IPS-15b (cell line): ENCODE measurements around the gene DNM3.

Experiments used
- H3K27me3 ChIP-seq: one replicate; pipeline ENCODE4 v1.6.1; 2013; ENCODE audit warnings: low read length; ENCODE audit not compliant: control insufficient read depth, insufficient read depth
- H3K36me3 ChIP-seq: one replicate; pipeline ENCODE4 v1.6.1; 2013; ENCODE audit warnings: low read length; ENCODE audit not compliant: control insufficient read depth, insufficient read depth
- H3K4me1 ChIP-seq: one replicate; pipeline ENCODE4 v1.6.1; 2013; ENCODE audit warnings: mild to moderate bottlenecking, low read length; ENCODE audit not compliant: control insufficient read depth, insufficient read depth
- H3K4me3 ChIP-seq: one replicate; pipeline ENCODE4 v1.5.1; 2013; ENCODE audit warnings: low read depth, low read length
- H3K9ac ChIP-seq: one replicate; pipeline ENCODE4 v1.6.1; 2013; ENCODE audit warnings: low read depth, mild to moderate bottlenecking, low read length
- H3K9me3 ChIP-seq: one replicate; pipeline ENCODE4 v1.6.1; 2013; ENCODE audit warnings: mild to moderate bottlenecking, low read length; ENCODE audit not compliant: control insufficient read depth, insufficient read depth

The DNM3 gene

DNA sequence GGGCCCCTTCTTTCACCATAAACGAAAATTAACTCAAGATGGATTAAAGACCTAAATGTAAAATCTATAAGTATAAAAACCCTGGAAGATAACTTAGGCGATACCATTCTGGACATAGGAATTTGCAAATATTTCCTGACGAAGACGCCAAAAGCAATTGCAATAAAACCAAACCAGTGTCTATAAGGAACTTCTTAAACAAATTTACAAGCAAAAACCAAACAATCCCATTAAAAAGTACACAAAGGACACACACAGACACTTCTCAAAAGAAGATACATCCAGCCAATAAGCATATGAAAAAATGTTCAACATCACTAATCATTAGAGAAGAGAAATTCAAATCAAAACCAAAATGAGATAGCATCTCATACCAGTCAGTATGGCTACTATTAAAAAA, 500.4 kb downstream of the DNM3 start:
- no peaks in the 10 kb centered on the region for H3K9me3 ChIP-seq
- H3K36me3 ChIP-seq, result no peaks in the 10 kb centered on the region
- no peaks in the 10 kb centered on the region for H3K27me3 ChIP-seq
- peaks cover 16% of the 10 kb centered on the region for H3K4me1 ChIP-seq
- no peak overlapping the region for H3K9ac ChIP-seq
- H3K4me3 ChIP-seq, result no peak overlapping the region

- Histone ChIP-seq H3K9me3 (no peaks in the 10 kb centered on the region), H3K9ac (no peak overlapping the region), H3K27me3 (no peaks in the 10 kb centered on the region), H3K36me3 (no peaks in the 10 kb centered on the region), H3K4me3 (no peak overlapping the region), H3K4me1 (peaks cover 16% of the 10 kb centered on the region)
These were observed 501.4 kb downstream of the DNM3 start for GRCh38 chr1:172342584-172343239.

GRCh38 chr1:172343240-172344160, 502.2 kb downstream of the DNM3 start:
- H3K36me3 ChIP-seq, result no peaks in the 10 kb centered on the region
- no peaks in the 10 kb centered on the region for H3K27me3 ChIP-seq
- H3K4me3 ChIP-seq, result no peak overlapping the region
- H3K9me3 ChIP-seq, result no peaks in the 10 kb centered on the region
- peaks cover 16% of the 10 kb centered on the region for H3K4me1 ChIP-seq
- H3K9ac ChIP-seq, result no peak overlapping the region

- Histone ChIP-seq H3K9ac (no peak overlapping the region), H3K4me1 (peaks cover 16% of the 10 kb centered on the region), H3K27me3 (no peaks in the 10 kb centered on the region), H3K4me3 (no peak overlapping the region), H3K9me3 (no peaks in the 10 kb centered on the region), H3K36me3 (no peaks in the 10 kb centered on the region)
These were observed 503.1 kb downstream of the DNM3 start for GRCh38 chr1:172344444-172344843.

GRCh38 chr1:172345077-172345476, 503.8 kb downstream of the DNM3 start:
- H3K36me3 ChIP-seq, result no peaks in the 10 kb centered on the region
- H3K4me1 ChIP-seq, result peaks cover 16% of the 10 kb centered on the region
- no peak overlapping the region for H3K4me3 ChIP-seq
- H3K9ac ChIP-seq, result no peak overlapping the region
- no peaks in the 10 kb centered on the region for H3K27me3 ChIP-seq
- no peaks in the 10 kb centered on the region for H3K9me3 ChIP-seq

DNA sequence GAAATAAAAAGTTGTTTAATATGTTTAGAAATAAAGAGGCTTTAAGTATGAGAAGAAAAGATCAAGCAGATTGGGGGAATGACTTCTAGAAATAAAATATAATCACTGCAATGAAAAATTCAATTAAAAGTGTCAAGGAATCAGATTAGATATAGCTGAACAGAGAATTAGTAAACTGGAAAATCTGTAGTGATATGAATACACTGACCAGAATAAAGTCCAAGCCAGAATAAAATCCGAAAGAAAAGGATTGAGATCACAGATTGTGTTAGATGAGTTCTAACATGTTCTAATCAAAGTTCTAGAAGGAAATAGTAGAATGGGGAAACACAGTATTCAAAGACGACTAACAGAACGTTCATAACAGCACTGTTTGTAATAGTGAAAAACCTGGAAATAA, 506.1 kb downstream of the DNM3 start:
- Histone ChIP-seq H3K9me3 (no peaks in the 10 kb centered on the region), H3K4me1 (peaks cover 13% of the 10 kb centered on the region), H3K9ac (no peak overlapping the region), H3K27me3 (no peaks in the 10 kb centered on the region), H3K36me3 (no peaks in the 10 kb centered on the region), H3K4me3 (no peak overlapping the region)

- Histone ChIP-seq H3K4me3 (no peak overlapping the region), H3K4me1 (no peaks in the 10 kb centered on the region), H3K36me3 (no peaks in the 10 kb centered on the region), H3K9ac (no peak overlapping the region), H3K9me3 (no peaks in the 10 kb centered on the region), H3K27me3 (no peaks in the 10 kb centered on the region)
These were observed 509.6 kb downstream of the DNM3 start for GRCh38 chr1:172350856-172351255.

DNA sequence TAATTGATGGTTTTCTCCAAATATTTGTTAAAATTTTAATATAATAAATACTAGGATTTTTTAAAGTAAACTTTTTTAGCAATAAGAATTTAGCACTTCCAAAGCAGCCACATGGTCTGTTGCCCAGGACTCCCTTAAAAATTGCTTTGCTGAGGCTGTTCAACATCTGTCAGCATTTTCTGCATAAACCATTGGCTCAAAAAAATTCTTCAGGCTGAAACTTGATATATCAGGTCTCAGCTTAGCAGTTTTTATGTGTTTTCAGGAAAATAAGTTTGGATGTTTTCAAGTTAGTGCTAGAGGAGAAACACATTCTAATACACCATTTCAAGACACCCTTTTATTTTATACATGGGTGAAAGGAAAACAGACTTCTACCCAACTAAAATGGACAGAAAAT, 510.0 kb downstream of the DNM3 start:
- H3K4me1 ChIP-seq, result no peaks in the 10 kb centered on the region
- no peaks in the 10 kb centered on the region for H3K36me3 ChIP-seq
- H3K9me3 ChIP-seq, result no peaks in the 10 kb centered on the region
- H3K27me3 ChIP-seq, result no peaks in the 10 kb centered on the region
- no peak overlapping the region for H3K9ac ChIP-seq
- no peak overlapping the region for H3K4me3 ChIP-seq

DNA sequence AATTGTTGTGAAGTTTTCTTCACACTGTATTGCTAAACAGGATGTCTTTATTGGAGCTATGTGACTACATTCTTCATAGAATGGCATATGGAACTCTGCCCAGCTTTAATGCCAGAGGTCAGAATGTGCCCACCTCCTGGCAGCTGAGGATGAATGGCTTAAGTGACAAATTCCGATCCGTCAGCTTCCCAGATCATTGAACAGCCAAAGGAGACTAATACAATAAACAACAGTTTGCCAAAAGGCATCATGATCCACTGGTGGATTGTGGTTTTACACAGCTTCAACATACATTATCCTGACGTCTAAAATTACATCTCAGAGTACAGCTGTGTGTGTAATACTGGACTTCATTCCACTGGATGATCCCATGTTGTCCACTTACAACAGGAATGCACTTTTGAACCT, 510.5 kb downstream of the DNM3 start:
- H3K27me3 ChIP-seq, result no peaks in the 10 kb centered on the region
- no peaks in the 10 kb centered on the region for H3K4me1 ChIP-seq
- no peak overlapping the region for H3K4me3 ChIP-seq
- H3K9me3 ChIP-seq, result no peaks in the 10 kb centered on the region
- H3K9ac ChIP-seq, result no peak overlapping the region
- H3K36me3 ChIP-seq, result no peaks in the 10 kb centered on the region

DNA sequence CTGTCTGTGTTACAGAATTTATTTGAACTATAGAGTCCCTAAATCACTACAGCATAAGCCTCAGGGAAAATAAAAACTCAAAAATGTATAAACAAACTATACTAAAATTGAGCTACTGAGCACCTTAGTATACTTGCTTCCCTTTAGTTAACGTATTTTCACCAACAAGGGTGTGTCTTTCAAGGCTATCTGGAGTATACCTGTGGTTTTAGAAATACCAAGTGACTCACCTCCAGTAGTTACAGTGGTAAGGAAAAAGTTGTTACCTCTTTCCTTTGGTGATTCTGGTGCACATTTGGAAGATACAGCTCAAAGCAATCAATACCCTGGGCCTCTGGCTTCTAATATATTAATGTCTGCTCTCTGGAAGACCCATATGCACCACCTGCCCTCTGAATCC, 511.1 kb downstream of the DNM3 start:
- Histone ChIP-seq H3K4me1 (no peaks in the 10 kb centered on the region), H3K9ac (no peak overlapping the region), H3K4me3 (no peak overlapping the region)

DNA sequence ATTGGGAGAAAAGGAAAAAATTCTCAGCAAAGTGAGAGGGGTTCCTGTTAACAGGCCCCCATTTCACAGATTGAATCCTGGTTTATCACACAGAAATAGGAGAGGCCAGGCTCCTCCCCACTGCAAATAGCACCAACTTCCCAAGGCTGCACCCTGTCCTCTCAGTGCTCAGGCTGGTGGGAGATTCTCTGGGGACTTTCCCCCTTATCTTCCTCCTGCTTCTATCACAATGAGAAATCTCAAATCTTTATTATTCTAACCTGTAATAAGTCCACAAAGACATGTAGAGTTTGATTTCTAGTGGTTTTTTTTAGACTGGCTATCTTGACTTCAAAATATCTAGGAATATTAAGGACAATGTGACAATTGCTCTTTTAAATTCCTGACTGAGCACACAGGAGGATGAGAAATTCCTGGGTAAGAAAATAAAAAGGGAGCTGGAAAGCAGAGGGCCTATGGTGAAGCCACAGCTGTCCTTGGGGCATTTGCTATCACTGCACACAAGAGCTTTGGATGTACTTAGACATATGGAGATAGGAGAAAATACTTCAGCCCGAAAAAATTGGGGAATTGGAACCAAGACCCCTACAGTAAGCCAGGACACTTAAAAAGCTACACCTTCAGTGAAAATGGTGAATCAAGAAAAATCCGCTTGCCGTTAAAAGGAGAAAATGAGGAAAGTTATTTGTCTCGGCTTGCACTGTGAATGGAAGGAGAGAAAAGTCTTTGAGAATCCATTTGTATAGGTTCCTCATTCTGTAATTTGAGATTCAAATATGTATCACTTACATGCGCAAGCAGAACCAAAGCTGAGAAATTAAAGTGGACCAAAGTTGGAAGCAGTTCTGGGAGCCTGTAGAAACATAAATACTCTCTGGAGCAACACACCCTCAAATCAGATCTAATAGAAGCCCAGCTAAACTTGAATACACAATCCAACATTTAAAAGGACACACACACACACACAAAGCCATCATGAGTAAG, 513.3 kb downstream of the DNM3 start:
- no peaks in the 10 kb centered on the region for H3K27me3 ChIP-seq
- H3K9me3 ChIP-seq, result no peaks in the 10 kb centered on the region
- no peaks in the 10 kb centered on the region for H3K36me3 ChIP-seq
- H3K9ac ChIP-seq, result no peak overlapping the region
- H3K4me1 ChIP-seq, result peaks cover 18% of the 10 kb centered on the region
- H3K4me3 ChIP-seq, result no peak overlapping the region

More for the DNA sequence above, 511.1 kb downstream of the DNM3 start:
- no peaks in the 10 kb centered on the region for H3K9me3 ChIP-seq
- H3K36me3 ChIP-seq, result no peaks in the 10 kb centered on the region
- H3K27me3 ChIP-seq, result no peaks in the 10 kb centered on the region
